HG03159 (cell line): Measurements from ENCODE around the gene CAPN13.

ENCODE experiments used
- ATAC-seq: cut with Tn5 transposase; IDR thresholded peaks from one replicate; pipeline ENCODE4 v1.9.1; 2021; ENCODE audit warnings: mild to moderate bottlenecking, moderate library complexity; ENCODE audit not compliant: unreplicated experiment

Gene CAPN13

GRCh38 chr2:30730736-30731647 lies 76.3 kb downstream of the CAPN13 start:
- ATAC-seq, result no peak

DNA sequence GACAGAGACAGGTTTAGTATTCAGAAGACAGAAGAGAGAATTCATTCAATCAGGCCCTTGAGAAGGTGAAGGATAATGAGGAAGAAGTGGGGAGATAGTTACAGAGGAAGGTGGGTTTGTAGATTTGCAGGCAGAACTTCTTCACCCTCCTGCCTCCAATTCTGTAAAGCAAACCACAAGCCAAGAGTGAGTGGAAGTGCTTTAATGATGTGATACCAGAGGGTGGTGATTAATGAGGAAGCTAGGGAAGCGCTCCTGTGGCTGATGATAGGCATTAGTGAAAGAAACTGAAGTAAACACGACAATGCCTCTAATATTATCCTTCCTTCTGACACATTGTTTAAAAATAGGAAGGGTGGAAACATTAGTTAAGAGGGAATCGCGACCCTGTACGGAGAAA lies 78.2 kb downstream of the CAPN13 start:
- ATAC-seq, result no peak

- ATAC-seq, result no peak
These were observed 84.1 kb downstream of the CAPN13 start for GRCh38 chr2:30722936-30723725.

GRCh38 chr2:30721668-30722647 lies 85.3 kb downstream of the CAPN13 start:
- ATAC-seq, result no peak

- no peak for ATAC-seq
These were observed 86.0 kb downstream of the CAPN13 start for GRCh38 chr2:30721241-30721640.

GRCh38 chr2:30717081-30717650 lies 90.1 kb downstream of the CAPN13 start:
- no peak for ATAC-seq

DNA sequence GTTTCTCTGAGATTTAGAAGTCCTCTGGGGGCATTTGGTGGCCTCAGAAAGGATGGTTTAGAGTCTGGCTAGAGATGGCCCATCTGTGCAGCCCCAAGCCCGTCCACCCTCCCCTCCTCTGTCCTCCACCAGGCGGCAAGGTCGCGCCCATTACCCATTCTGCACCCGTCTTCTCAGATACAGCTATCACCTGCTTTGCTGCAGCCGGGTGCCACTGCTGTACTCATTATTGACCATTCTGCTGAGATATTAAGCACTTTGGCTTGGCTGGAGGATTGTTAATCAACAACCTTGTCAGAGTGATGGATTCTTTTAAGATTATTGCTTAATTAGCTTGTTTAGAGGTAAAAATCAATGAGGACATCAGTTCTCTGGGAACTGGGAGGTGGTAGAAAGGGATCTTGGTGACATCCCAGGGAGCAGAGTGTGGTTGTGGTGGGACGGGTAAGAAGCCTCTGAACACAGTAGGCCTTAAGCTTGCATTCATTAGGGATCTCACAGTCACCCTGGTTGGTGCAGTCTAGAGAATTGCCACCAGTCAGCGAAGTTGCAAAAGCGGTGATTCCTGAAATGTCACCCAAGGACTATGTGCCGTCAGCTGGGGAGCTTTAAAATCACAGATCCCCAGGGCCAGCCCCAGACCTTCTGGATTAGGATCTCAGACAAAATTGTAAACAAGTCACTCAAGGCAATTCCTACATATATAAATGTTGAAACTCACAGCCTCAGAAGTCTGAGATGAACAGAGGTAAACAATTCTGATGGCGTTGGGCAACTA lies 90.9 kb downstream of the CAPN13 start:
- ATAC-seq, result no peak

- no peak for ATAC-seq
These were observed 92.2 kb downstream of the CAPN13 start for GRCh38 chr2:30714811-30715709.

DNA sequence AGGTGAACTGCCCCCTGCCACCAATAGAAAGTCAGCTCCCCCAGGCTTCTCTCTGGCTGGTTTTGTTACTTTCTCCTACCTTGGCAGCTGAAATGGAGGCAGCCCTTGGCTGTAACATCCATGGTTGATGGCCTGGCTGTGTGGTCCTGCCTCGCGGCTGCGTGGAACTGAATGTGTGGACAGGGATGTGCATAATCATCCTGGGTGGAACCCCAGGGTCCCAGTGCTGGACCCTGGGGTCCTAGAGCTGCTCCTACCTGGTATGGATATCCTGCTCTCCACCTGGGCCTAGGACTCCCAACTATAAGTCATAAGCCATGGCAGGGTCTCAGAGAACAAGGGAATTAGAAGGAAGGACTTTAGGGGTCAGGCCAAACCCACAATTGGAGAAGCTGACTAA lies 93.5 kb downstream of the CAPN13 start:
- no peak for ATAC-seq

DNA sequence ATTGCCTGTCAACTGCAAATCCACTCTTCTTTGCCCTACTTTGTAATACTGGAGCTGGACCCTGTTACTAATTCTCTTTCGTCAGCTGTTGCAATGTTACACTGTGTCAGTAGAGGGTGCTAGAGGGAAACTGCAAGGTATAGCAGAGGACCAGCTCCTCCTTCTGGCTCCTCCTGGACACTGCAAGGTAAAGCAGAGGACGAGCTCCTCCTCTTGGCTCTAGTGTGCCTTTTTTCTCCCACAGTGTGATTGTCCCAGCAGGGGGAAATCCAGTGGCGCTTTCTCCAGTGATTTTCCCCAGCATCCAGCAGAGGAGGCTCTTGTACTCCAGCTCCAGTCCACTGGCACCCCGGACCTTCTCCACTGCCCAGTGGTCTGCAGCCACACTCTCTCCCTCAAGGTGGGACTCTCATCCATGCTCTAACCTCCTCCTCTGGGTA lies 95.6 kb downstream of the CAPN13 start:
- peak; percentile 77 for ATAC-seq

DNA sequence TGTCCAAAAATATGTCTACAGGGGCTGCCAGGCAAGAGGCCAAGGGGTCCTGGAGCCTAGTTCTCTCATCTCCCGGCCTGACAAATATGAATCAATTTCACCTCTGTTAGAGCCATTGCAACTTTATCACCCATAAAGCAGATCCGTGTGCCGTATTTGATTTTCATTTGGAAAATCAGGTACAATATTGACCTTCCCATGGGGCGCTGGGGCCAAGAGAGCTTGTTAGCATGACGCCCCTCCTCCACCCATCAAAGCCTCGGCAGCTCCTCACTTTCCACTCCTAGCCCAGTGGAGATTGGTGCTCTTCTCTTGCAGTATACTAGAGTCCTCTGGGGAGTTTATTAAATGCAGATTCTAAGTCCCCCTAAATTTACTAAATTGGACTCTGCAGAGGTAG lies 96.8 kb downstream of the CAPN13 start:
- no peak for ATAC-seq

GRCh38 chr2:30710016-30710415 lies 97.2 kb downstream of the CAPN13 start:
- ATAC-seq, result no peak

DNA sequence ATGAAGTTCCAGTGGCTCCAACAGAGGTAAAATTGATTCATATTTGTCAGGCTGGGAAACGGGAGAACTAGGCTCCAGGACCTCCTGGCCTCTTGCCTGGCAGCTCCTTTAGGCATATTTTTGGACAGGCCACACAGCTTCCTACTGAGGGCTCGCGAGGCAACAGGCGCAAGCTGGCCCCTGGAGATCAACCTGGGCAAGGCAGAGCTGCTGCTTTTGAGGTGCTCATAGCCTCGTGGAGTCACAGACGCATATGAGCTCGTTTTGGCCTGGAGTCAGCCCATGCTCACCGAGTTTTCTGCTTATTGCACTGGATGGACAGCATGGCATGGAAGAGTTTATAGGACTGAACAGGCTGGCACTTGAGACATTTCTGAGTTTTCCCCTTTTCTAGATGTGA lies 97.7 kb downstream of the CAPN13 start:
- ATAC-seq, result no peak

GRCh38 chr2:30708491-30709290 lies 98.6 kb downstream of the CAPN13 start:
- ATAC-seq, result no peak

DNA sequence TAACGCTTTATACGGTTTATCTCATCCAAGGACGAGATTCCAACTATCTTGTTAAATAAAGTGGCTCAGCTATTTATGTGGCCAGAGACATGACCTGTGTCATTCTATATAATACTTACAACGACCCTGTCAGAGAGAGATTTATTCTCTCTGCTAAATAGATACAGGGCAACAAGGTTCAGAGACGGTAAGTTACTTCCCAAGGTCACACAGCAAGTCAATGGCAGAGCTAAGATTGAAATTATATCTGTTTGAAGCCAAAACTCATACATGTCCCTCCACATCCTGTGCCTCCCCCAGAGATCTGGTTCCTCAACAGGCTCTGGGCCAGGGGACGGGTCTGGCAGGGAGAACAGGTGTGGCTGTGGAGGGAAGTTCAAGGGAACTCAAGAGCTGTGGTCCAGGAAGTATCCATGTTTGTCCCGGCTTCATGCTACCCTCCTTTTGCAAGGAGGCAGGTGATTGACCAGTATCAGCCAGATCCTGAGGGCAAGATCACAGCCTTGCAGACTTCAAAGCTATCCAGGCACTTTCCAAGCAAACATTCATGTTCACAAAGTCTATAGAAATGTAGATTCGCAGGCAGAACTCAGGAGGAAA lies 99.8 kb downstream of the CAPN13 start:
- ATAC-seq, result no peak

- ATAC-seq, result no peak
These were observed 100.5 kb downstream of the CAPN13 start for GRCh38 chr2:30706534-30707303.
